Measurements from ENCODE around the gene ZNF827.

DNA sequence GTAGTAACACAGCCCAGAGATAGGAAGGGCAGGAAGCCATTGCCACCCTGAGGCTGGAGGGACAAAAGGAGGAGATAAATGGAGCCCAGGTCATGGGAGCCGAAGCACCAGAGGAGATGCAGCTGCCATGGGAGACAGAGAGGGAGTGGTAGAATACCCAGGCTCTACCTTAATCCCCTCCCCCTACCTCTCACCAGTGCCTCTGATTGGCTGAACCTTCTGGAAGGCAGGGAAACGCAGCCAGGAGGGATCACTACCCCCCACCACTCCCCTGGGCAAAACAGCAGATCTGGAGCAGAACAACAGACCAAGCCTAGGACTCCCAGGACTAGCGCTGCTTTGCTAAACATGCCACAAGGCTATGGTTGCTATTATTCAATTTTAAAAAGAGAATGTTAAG lies 114.2 kb downstream of the ZNF827 start:
- TF ChIP-seq HMG20A (CRISPR knock-in tag; IDR thresholded peaks at IDR 0.05; ENCODE audit: borderline replicate concordance) (no peak), ZNF20 (CRISPR knock-in tag; IDR thresholded peaks at IDR 0.05) (no peak), KAT2B (IDR thresholded peaks at IDR 0.05; ENCODE audit: borderline replicate concordance, low read depth, low read length) (no peak), HDAC2 (CRISPR knock-in tag; IDR thresholded peaks at IDR 0.05) (no peak), BRD4 (CRISPR knock-in tag; IDR thresholded peaks at IDR 0.05) (no peak), SRSF9 (IDR thresholded peaks at IDR 0.05; ENCODE audit: borderline replicate concordance, insufficient read depth, low read depth, low read length, poor library complexity, severe bottlenecking) (no peak), XBP1 (CRISPR knock-in tag; IDR thresholded peaks at IDR 0.05) (no peak)
- TF ChIP-seq, protein P1, sequence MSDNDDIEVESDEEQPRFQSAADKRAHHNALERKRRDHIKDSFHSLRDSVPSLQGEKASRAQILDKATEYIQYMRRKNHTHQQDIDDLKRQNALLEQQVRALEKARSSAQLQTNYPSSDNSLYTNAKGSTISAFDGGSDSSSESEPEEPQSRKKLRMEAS (IDR thresholded peaks at IDR 0.05): no peak
- TF ChIP-seq, protein P2, sequence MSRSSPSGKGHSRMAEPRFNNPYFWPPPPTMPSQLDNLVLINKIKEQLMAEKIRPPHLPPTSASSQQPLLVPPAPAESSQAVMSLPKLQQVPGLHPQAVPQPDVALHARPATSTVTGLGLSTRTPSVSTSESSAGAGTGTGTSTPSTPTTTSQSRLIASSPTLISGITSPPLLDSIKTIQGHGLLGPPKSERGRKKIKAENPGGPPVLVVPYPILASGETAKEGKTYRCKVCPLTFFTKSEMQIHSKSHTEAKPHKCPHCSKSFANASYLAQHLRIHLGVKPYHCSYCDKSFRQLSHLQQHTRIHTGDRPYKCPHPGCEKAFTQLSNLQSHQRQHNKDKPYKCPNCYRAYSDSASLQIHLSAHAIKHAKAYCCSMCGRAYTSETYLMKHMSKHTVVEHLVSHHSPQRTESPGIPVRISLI (CRISPR knock-in tag; IDR thresholded peaks at IDR 0.05; ENCODE audit: borderline replicate concordance): no peak
- TF ChIP-seq, protein P3, sequence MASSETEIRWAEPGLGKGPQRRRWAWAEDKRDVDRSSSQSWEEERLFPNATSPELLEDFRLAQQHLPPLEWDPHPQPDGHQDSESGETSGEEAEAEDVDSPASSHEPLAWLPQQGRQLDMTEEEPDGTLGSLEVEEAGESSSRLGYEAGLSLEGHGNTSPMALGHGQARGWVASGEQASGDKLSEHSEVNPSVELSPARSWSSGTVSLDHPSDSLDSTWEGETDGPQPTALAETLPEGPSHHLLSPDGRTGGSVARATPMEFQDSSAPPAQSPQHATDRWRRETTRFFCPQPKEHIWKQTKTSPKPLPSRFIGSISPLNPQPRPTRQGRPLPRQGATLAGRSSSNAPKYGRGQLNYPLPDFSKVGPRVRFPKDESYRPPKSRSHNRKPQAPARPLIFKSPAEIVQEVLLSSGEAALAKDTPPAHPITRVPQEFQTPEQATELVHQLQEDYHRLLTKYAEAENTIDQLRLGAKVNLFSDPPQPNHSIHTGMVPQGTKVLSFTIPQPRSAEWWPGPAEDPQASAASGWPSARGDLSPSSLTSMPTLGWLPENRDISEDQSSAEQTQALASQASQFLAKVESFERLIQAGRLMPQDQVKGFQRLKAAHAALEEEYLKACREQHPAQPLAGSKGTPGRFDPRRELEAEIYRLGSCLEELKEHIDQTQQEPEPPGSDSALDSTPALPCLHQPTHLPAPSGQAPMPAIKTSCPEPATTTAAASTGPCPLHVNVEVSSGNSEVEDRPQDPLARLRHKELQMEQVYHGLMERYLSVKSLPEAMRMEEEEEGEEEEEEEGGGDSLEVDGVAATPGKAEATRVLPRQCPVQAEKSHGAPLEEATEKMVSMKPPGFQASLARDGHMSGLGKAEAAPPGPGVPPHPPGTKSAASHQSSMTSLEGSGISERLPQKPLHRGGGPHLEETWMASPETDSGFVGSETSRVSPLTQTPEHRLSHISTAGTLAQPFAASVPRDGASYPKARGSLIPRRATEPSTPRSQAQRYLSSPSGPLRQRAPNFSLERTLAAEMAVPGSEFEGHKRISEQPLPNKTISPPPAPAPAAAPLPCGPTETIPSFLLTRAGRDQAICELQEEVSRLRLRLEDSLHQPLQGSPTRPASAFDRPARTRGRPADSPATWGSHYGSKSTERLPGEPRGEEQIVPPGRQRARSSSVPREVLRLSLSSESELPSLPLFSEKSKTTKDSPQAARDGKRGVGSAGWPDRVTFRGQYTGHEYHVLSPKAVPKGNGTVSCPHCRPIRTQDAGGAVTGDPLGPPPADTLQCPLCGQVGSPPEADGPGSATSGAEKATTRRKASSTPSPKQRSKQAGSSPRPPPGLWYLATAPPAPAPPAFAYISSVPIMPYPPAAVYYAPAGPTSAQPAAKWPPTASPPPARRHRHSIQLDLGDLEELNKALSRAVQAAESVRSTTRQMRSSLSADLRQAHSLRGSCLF (CRISPR knock-in tag; IDR thresholded peaks at IDR 0.05; ENCODE audit: borderline replicate concordance): no peak
- TF ChIP-seq, protein P4, sequence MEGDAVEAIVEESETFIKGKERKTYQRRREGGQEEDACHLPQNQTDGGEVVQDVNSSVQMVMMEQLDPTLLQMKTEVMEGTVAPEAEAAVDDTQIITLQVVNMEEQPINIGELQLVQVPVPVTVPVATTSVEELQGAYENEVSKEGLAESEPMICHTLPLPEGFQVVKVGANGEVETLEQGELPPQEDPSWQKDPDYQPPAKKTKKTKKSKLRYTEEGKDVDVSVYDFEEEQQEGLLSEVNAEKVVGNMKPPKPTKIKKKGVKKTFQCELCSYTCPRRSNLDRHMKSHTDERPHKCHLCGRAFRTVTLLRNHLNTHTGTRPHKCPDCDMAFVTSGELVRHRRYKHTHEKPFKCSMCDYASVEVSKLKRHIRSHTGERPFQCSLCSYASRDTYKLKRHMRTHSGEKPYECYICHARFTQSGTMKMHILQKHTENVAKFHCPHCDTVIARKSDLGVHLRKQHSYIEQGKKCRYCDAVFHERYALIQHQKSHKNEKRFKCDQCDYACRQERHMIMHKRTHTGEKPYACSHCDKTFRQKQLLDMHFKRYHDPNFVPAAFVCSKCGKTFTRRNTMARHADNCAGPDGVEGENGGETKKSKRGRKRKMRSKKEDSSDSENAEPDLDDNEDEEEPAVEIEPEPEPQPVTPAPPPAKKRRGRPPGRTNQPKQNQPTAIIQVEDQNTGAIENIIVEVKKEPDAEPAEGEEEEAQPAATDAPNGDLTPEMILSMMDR (CRISPR knock-in tag; IDR thresholded peaks at IDR 0.05): no peak
- TF ChIP-seq, protein P5, sequence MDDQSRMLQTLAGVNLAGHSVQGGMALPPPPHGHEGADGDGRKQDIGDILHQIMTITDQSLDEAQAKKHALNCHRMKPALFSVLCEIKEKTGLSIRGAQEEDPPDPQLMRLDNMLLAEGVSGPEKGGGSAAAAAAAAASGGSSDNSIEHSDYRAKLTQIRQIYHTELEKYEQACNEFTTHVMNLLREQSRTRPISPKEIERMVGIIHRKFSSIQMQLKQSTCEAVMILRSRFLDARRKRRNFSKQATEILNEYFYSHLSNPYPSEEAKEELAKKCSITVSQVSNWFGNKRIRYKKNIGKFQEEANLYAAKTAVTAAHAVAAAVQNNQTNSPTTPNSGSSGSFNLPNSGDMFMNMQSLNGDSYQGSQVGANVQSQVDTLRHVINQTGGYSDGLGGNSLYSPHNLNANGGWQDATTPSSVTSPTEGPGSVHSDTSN (CRISPR knock-in tag; IDR thresholded peaks at IDR 0.05; ENCODE audit: borderline replicate concordance): no peak

Data from HepG2 (cell line).